Measurements from ENCODE around the gene RTN4IP1. TPM values are rescaled to one million over a fixed set of nuclear protein-coding genes. Genes with fewer than 3 reads are reported as not detected.

The RTN4IP1 gene
- total RNA-seq, 1 donor from 2014 or later: 6.9 TPM

DNA sequence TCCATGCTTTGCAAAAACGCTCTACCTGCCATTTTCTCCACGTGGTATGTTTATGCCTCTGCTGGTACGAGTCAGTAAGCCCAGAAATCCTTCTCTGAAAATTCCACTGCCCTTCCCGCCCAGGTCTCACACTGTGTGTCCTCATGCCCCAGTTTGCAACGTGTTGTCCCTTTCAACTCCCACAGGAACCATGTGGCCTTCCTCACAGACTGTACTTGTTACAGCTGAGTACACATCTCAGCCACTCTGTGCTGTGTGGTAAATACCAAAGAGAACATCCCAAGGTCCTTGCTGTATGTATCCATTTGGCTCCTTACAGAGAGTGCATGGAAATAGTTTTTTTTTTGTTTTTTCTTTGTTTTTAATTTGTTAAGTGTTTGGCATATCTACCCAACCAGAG, 56.9 kb downstream of the RTN4IP1 start:
- H3K4me3 ChIP-seq (ENCODE audit: low read depth, low read length): no peak overlapping the region
- no peak for DNase-seq (ENCODE audit: low read depth)
- TF ChIP-seq, protein P1, sequence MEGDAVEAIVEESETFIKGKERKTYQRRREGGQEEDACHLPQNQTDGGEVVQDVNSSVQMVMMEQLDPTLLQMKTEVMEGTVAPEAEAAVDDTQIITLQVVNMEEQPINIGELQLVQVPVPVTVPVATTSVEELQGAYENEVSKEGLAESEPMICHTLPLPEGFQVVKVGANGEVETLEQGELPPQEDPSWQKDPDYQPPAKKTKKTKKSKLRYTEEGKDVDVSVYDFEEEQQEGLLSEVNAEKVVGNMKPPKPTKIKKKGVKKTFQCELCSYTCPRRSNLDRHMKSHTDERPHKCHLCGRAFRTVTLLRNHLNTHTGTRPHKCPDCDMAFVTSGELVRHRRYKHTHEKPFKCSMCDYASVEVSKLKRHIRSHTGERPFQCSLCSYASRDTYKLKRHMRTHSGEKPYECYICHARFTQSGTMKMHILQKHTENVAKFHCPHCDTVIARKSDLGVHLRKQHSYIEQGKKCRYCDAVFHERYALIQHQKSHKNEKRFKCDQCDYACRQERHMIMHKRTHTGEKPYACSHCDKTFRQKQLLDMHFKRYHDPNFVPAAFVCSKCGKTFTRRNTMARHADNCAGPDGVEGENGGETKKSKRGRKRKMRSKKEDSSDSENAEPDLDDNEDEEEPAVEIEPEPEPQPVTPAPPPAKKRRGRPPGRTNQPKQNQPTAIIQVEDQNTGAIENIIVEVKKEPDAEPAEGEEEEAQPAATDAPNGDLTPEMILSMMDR (conservative IDR thresholded peaks at IDR 0.05; ENCODE audit: low read depth, low read length): no peak

DNA sequence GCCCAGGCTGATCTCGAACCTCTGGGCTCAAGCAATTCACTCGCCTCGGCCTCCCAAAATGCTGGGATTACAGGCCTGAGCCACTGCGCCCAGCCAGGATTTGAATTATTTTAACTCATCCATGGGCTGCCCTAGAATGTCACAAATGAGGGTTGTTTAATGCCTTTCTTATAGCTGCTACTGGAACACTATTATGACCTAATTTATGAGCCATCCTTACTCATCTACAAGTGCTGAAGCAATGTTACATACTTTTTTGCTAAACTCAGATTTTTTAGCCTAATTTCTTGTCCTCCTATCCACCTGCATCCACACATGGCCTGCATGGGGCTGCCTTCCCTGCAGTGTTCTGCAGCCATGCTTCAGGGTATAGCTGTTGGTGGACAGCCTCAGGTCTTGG, 59.9 kb downstream of the RTN4IP1 start:
- no peak for DNase-seq (ENCODE audit: low read depth)
- no peak overlapping the region for H3K4me3 ChIP-seq (ENCODE audit: low read depth, low read length)
- TF ChIP-seq, protein P1 (conservative IDR thresholded peaks at IDR 0.05; ENCODE audit: low read depth, low read length): no peak

DNA sequence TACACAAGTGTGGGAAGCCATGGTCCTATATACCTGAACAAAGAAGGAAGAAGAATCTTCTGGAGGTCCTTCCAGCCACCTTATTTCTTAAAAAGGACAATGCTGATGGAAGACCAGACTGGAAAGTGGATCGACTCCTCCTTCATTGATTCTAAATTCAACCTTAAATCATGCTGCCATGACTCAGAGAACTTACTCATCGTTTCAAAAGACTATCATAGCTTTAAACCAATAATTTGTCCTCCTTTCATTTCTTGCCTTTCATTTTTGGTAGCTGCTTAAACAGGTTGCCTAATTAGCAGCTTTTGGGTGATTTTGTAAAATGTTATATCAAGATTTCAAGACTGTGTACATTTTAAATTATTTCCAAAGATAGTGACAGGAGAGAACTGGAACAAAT, 60.8 kb downstream of the RTN4IP1 start:
- DNase-seq (ENCODE audit: low read depth): no peak
- TF ChIP-seq, protein P1 (conservative IDR thresholded peaks at IDR 0.05; ENCODE audit: low read depth, low read length): no peak
- H3K4me3 ChIP-seq (ENCODE audit: low read depth, low read length): no peak overlapping the region

DNA sequence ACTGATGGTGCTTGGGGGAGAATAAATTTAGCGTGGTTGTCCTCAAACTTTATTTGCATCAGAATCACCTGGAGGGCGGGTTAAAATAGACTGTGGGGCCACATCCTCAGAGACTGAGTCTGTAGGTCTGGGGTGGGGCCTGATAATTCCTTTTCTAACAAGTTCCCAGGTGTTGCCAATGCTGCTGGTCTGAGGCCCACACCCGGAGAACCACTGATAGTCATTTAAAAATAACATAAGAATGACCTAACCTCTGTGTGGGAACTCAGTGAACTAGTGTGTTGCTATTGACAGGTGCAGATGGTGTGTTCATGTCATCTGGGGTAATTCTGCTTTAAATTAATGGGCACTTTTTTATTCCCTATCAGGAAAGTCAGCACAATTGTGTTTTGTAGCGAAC, 64.8 kb downstream of the RTN4IP1 start:
- no peak overlapping the region for H3K4me3 ChIP-seq (ENCODE audit: low read depth, low read length)
- TF ChIP-seq, protein P1 (conservative IDR thresholded peaks at IDR 0.05; ENCODE audit: low read depth, low read length): no peak
- no peak for DNase-seq (ENCODE audit: low read depth)

DNA sequence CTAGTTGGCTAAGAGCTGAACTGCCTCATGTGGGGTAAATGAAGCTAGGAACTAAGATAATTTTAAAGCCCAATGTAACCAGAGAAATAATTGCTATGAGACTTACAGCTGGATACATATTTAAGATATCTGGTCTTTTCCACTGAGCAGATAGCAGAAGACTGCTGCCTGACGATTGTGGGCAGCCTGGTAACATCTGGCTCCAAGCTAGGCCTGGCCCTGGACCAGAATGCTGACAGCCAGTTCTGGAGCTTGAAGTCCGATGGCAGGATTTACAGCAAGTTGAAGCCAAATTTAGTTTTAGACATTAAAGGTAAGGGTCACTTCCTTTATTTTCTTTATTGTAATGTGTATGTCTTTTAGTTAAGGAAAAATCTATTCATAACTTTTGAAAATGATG, 65.7 kb downstream of the RTN4IP1 start:
- TF ChIP-seq, protein P1 (conservative IDR thresholded peaks at IDR 0.05; ENCODE audit: low read depth, low read length): no peak
- H3K4me3 ChIP-seq (ENCODE audit: low read depth, low read length): no peak overlapping the region
- DNase-seq (ENCODE audit: low read depth): no peak

DNA sequence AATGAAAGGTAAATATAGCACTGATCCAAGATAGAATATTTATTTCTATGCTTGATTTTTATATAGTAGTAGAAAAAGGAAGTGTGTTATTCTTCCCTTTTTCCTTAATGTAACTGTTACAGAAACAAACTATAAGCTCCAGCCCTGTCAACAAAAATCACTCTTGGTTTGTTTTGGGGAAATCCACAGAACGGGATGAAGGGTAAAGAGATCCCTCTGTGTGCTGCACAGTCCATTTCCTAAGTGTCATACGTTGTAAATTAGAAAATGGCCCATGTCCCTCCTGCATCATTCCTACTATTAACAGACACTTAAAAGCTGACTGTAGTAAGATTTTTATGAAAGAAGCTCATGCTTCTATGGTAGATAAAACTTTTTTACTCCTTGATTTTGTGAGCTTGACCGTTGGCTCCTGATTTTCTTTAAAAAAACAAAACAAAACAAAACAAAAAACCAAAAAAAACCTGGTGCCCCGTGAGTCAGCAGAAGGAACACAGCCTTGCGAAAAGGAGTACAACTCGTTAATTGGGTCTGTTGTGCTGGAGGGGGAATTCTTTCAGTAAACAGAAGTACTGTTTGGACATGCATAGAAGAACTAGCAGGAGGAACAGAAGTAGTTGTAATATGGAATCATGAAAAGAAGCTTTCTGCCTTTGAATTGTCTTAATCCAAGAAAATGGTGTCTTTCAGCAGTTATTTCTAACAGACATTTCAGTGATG, 67.5 kb downstream of the RTN4IP1 start:
- no peak for DNase-seq (ENCODE audit: low read depth)
- TF ChIP-seq, protein P1 (conservative IDR thresholded peaks at IDR 0.05; ENCODE audit: low read depth, low read length): no peak

More for the DNA sequence above, 67.5 kb downstream of the RTN4IP1 start:
- no peak overlapping the region for H3K4me3 ChIP-seq (ENCODE audit: low read depth, low read length)

Measured in epithelial cell of proximal tubule (primary cell).